ENCODE data around the gene NPC1L1.

NPC1L1 gene

GRCh38 chr7:44471850-44472249 lies 69.3 kb downstream of the NPC1L1 start:
- TF ChIP-seq GABPA (IDR thresholded peaks at IDR 0.05; ENCODE audit: low read depth) (no peak), SPI1 (IDR thresholded peaks at IDR 0.05; ENCODE audit: borderline replicate concordance, low read depth) (no peak), POLR2AphosphoS5 (IDR thresholded peaks at IDR 0.05; ENCODE audit: low read depth) (no peak), CTCF (IDR thresholded peaks at IDR 0.05; ENCODE audit: insufficient read depth, low read length) (no peak), REST (IDR thresholded peaks at IDR 0.05; ENCODE audit: insufficient replicate concordance, low read depth) (no peak)
- no peak overlapping the region for H3K27ac ChIP-seq (replicated peaks)
- no peaks in the 10 kb centered on the region for H3K27me3 ChIP-seq (ENCODE audit: insufficient read depth, poor library complexity, severe bottlenecking)
- DNase-seq (ENCODE audit: low read depth in 1 of 2, low spot score in 1 of 2), result no peak
- H3K4me3 ChIP-seq (replicated peaks; ENCODE audit: insufficient read depth, low read length), result no peak overlapping the region

GRCh38 chr7:44471436-44471835 lies 69.7 kb downstream of the NPC1L1 start:
- no peak for DNase-seq (ENCODE audit: low read depth in 1 of 2, low spot score in 1 of 2)
- H3K4me3 ChIP-seq (replicated peaks; ENCODE audit: insufficient read depth, low read length), result no peak overlapping the region
- no peak overlapping the region for H3K27ac ChIP-seq (replicated peaks)
- no peak for TF ChIP-seq CTCF (IDR thresholded peaks at IDR 0.05; ENCODE audit: insufficient read depth, low read length)
- no peaks in the 10 kb centered on the region for H3K27me3 ChIP-seq (ENCODE audit: insufficient read depth, poor library complexity, severe bottlenecking)

GRCh38 chr7:44470628-44471245 lies 70.4 kb downstream of the NPC1L1 start:
- no peak for DNase-seq (ENCODE audit: low read depth in 1 of 2, low spot score in 1 of 2)
- Histone ChIP-seq H3K4me3 (replicated peaks; ENCODE audit: insufficient read depth, low read length) (no peak overlapping the region), H3K27me3 (ENCODE audit: insufficient read depth, poor library complexity, severe bottlenecking) (no peaks in the 10 kb centered on the region), H3K27ac (replicated peaks) (no peak overlapping the region)
- no peak for TF ChIP-seq REST (IDR thresholded peaks at IDR 0.05; ENCODE audit: insufficient replicate concordance, low read depth)
- TF ChIP-seq SPI1 (IDR thresholded peaks at IDR 0.05; ENCODE audit: borderline replicate concordance, low read depth), result no peak
- TF ChIP-seq CTCF (IDR thresholded peaks at IDR 0.05; ENCODE audit: insufficient read depth, low read length), result no peak
- TF ChIP-seq GABPA (IDR thresholded peaks at IDR 0.05; ENCODE audit: low read depth), result no peak
- no peak for TF ChIP-seq POLR2AphosphoS5 (IDR thresholded peaks at IDR 0.05; ENCODE audit: low read depth)

GRCh38 chr7:44470135-44470479 lies 71.0 kb downstream of the NPC1L1 start:
- Histone ChIP-seq H3K27me3 (ENCODE audit: insufficient read depth, poor library complexity, severe bottlenecking) (no peaks in the 10 kb centered on the region), H3K27ac (replicated peaks) (no peak overlapping the region), H3K4me3 (replicated peaks; ENCODE audit: insufficient read depth, low read length) (no peak overlapping the region)
- no peak for DNase-seq (ENCODE audit: low read depth in 1 of 2, low spot score in 1 of 2)
- no peak for TF ChIP-seq CTCF (IDR thresholded peaks at IDR 0.05; ENCODE audit: insufficient read depth, low read length)
- no peak for TF ChIP-seq SPI1 (IDR thresholded peaks at IDR 0.05; ENCODE audit: borderline replicate concordance, low read depth)
- no peak for TF ChIP-seq REST (IDR thresholded peaks at IDR 0.05; ENCODE audit: insufficient replicate concordance, low read depth)
- no peak for TF ChIP-seq GABPA (IDR thresholded peaks at IDR 0.05; ENCODE audit: low read depth)
